GM21526 (cell line): Measurements from ENCODE around the gene ADAMTS6.

Experiments
- ATAC-seq: cut with Tn5 transposase; IDR thresholded peaks from one replicate; pipeline ENCODE4 v1.9.1; 2021; ENCODE audit warnings: moderate library complexity; ENCODE audit not compliant: unreplicated experiment, low FRiP score

The ADAMTS6 gene

GRCh38 chr5:65161655-65162054 lies 320.1 kb downstream of the ADAMTS6 start:
- ATAC-seq, result no peak

GRCh38 chr5:65157906-65158603 lies 323.7 kb downstream of the ADAMTS6 start:
- ATAC-seq, result no peak

DNA sequence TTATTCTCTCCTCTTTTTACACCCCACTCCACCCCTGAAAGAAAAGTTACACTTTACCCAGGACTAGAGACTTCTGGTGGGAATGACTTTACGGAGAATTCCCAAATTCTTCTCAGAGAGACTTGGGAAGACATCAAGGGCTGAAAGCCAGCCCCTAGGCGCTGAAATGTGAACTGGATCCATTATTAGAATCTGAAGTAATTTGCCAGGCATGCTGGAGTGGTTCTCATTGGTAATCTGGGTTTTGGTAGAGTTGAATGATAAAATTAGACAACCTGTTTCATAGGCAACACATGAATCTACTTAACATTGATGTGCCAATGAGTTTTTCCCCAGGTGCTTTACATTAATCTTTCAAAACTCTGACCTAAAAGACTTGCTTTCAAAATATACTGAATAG lies 324.8 kb downstream of the ADAMTS6 start:
- ATAC-seq, result no peak

DNA sequence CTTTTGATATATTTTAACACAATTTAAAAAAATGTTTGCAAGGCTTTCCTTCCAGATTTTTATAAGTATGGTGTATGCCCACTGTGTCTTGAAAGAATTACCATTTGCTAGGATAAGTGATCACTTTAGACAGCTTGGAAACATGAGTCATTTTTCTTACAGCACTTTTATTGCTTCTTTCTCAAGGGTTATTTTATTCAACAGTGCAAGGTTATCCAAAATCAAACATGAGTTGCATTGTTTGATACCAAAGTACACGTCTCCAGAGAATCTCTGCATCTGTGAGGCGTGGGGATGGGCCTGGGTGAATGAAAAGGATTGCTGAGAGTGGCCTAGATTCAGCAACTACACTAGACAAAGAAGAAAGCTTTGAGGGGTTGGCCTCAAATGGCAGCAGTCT lies 329.6 kb downstream of the ADAMTS6 start:
- no peak for ATAC-seq

GRCh38 chr5:65151614-65152013 lies 330.1 kb downstream of the ADAMTS6 start:
- ATAC-seq, result no peak

GRCh38 chr5:65150599-65151304 lies 331.0 kb downstream of the ADAMTS6 start:
- ATAC-seq, result no peak

DNA sequence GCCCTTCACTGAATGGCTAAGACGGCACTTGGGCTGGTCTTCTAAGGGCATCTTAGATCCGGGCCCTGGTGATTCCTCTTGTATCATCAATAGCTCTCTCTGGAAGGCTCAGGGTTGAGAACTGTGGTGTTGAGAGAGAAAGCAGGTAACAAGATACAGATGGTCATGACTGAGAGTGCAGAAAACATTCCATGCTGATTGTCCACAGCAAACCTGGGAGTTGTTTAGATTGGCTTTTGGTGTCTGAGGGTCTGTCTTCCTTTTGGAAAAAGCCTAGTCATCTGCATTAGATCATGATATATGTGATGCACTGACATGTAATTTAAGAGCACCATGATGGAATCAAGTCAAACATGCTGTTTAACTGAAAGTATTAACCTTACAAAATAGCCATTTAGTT lies 331.9 kb downstream of the ADAMTS6 start:
- ATAC-seq, result no peak

GRCh38 chr5:65144136-65144871 lies 337.4 kb downstream of the ADAMTS6 start:
- ATAC-seq, result no peak

DNA sequence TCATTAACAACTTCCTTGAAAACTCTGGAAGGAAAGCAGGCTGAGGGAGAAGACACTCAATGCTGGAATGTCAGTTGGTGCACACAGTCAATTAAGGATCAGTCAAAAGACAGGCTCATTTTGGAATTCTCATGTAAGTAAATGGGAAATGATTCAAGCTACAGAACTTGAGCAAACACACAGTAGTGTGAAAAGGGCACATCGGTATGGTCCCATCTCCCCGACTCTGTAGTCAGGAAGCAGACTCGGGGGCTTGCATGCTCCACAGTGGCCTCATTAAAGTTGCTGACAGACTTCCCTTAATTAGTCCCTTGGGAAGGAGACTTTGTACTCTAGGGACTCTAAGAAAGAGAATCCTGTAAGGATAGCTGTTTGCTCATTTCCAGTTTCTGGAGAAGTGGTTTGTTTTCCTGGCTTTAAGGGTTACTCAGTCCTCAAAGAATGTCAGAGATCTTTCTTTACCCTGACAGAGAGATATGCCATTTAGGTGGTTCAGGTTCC lies 339.2 kb downstream of the ADAMTS6 start:
- ATAC-seq, result no peak

- no peak for ATAC-seq
These were observed 339.7 kb downstream of the ADAMTS6 start for GRCh38 chr5:65142016-65142415.

GRCh38 chr5:65141493-65141892 lies 340.2 kb downstream of the ADAMTS6 start:
- no peak for ATAC-seq

DNA sequence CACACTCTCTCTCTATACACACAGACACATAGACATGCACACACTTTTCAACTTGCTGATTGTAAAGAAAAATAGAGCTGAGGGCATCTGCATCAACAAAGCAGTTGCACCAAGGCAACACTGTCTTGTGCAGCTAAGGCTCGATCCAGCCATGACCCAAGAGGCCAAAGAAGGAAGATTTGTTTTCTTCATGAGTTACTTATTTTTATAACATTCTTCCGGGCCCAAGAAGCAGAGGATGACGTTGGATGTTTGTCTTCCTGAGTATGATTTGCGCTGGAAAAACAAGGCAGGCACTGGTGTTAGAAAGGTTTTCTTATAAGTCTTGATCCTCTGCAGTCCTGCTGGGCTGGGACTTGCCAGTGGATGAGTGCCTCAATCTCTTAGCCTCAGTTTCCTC lies 344.1 kb downstream of the ADAMTS6 start:
- no peak for ATAC-seq

DNA sequence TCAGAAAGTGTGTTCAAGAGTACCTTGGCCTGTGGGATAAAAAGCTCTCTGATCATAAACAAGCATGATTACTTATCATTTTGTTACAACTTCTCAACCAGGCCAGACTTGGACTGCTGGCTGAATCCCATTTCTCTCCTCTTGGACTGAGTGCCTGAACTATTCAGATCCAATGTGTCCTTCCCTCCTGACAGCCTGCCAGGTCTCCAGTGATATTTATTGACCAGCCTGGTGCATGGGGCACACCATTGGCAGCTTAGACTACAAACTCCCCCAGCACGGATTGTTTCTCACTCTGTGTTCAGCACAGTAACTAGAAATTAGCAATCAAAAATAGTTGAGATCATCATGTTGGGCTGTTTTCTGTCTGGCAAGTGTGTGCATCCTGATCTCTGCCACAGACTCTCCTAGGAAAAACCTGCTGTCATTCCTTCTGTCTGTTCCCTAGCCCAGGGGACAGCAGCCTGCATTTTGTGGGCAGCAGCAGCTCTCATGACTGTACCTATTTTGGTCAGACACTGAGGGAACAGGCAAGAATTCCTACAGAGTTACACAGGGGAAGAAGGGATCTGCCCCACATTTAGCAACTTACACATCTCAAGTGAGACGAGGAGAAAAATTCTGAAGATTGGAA lies 348.1 kb downstream of the ADAMTS6 start:
- ATAC-seq, result no peak

DNA sequence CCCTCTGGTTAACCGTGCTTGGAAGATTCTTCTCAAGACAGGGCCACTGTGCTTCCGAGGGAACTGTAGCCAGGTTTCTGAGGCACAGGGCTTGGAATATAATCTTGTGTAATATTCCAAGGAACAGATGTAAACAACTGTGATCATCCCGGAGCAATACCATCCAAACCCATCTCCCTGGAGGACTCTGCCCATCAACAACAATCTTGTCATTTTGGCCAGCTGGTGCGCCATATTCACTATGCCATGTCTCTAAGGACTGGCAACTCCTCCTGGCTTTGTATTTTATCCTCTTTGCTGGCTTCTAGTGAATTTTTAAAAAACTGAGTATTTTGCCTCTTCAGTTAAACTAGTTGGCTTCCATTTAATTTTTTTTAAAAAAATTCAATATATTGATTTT lies 349.3 kb downstream of the ADAMTS6 start:
- ATAC-seq, result no peak

DNA sequence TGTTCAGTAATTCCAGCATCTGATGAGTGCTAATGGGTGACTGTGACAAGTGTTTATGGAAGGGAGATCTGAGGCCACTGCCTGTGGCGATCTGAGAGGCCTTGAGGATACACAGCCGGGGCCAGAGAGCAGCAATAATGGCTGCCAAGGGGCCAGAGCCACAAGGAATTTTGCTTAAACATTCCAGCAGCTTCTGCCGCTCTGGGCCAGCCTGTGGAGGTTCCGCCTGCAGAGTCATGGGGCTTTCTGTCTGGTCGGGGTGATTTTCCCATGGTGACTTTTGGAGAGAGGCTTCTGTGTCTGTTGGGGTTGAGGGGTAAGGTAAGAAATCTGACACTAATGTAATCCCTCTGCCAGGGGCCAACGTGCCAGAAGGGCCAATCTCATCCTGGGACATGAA lies 353.5 kb downstream of the ADAMTS6 start:
- ATAC-seq, result no peak

DNA sequence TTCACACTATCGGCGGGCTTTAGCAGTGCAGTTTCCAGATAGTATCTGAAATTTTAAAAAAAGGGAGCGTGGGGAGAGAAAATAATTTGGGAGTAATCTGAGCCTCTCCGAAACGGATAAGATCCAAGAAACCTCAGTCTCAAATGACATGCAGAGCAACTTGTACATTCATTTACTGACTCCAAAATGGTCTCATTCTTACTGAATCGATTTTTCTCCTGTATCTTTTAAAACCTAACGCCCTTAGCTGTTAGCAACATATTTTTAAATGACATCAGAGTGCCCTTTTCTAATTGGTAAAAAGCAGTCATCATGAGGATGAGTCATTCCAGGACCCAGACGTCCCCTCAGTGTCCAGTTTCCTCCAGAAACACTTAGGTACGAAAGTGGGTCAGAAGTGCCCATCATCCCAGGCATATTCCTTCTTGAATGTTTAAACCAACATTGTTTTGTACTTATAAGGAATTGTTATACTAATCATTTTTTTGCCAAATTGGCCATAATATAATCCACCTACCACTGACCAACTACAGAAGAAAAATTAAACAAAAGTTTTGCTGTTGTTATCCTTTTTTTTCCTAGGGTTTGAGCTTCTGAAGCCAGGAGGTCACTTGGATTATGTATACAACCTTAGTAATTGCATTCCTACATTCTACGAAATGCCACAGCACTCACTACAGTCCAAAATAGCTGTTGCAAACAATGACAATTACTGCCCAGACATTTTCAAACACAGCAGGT lies 354.4 kb downstream of the ADAMTS6 start:
- no peak for ATAC-seq

DNA sequence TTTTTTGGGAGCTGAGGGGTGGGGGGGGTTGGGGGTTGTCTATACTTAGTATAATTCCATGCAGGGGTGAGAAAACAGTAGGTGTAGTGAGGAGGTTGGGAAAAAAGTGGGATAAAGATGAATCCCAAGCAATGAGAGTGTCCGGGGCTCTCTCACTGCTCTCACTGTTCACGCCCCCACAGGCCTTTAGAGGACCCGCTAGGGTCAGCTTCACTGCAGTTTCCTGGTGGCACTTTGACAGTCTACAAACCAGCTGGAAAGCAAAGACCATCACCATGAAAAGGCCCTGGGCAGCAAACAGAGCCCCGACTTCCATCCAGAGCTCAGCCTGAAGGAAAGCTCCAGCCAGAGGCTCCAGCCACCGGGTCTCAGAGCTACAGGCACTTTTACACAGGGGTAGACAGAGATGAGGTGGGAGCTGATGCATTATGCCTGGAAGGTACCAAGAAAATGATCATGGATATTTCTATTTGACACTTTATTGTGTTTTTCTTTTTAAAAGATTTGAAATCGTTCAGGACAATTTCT lies 355.1 kb downstream of the ADAMTS6 start:
- no peak for ATAC-seq

GRCh38 chr5:65125591-65126541 lies 355.9 kb downstream of the ADAMTS6 start:
- no peak for ATAC-seq

GRCh38 chr5:65121880-65122436 lies 359.8 kb downstream of the ADAMTS6 start:
- ATAC-seq, result no peak
